ENCODE measurements around the gene CCDC12. TPM values are rescaled to one million over a fixed set of nuclear protein-coding genes. Genes with fewer than 3 reads are reported as not detected.

Gene CCDC12
- total RNA-seq, 1 experiment from 2014 or later: 46.5 TPM

DNA sequence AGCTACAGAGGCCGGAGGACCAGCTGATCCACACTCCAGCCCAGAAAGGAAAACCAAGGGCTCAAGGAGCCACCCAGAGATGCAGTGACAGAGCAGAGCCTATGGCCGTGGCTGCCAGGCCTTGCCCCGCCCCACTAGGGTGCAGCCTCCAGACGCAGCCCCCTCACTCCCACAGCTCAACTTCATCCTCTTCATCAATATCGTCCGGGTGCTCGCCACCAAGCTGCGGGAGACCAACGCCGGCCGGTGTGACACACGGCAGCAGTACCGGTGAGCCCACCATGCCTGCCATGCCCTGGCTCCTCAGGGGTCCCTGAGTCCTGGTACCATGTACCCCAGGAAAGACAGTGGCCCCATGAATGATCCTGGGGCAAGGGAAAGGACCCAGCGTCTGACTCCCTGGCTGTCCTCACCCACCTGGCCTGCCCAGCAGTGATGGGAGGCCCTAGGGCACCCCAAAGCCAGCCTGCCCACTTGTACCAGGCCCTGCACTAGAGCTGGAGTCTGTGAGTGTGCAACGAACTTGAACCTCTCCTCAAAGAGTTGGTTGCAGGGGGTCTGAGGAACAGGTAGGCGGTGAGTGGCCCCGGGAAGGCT, 74.9 kb downstream of the CCDC12 start (continued):
- TF ChIP-seq, protein P1, sequence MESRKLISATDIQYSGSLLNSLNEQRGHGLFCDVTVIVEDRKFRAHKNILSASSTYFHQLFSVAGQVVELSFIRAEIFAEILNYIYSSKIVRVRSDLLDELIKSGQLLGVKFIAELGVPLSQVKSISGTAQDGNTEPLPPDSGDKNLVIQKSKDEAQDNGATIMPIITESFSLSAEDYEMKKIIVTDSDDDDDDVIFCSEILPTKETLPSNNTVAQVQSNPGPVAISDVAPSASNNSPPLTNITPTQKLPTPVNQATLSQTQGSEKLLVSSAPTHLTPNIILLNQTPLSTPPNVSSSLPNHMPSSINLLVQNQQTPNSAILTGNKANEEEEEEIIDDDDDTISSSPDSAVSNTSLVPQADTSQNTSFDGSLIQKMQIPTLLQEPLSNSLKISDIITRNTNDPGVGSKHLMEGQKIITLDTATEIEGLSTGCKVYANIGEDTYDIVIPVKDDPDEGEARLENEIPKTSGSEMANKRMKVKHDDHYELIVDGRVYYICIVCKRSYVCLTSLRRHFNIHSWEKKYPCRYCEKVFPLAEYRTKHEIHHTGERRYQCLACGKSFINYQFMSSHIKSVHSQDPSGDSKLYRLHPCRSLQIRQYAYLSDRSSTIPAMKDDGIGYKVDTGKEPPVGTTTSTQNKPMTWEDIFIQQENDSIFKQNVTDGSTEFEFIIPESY (IDR thresholded peaks at IDR 0.05; ENCODE audit: extremely low read depth, insufficient replicate concordance, low read length): no peak
- TF ChIP-seq YY1 (IDR thresholded peaks at IDR 0.05; ENCODE audit: extremely low read depth, insufficient replicate concordance, low read depth, low read length) (no peak), TCF7L2 (IDR thresholded peaks at IDR 0.05; ENCODE audit: borderline replicate concordance, extremely low read depth, insufficient read depth, insufficient read length) (no peak), JUND (IDR thresholded peaks at IDR 0.05) (no peak), EZH2 (IDR thresholded peaks at IDR 0.05) (no peak), CEBPB (IDR thresholded peaks at IDR 0.05; ENCODE audit: low read depth) (no peak), ELF1 (IDR thresholded peaks at IDR 0.05; ENCODE audit: borderline replicate concordance, low read depth) (no peak)

DNA sequence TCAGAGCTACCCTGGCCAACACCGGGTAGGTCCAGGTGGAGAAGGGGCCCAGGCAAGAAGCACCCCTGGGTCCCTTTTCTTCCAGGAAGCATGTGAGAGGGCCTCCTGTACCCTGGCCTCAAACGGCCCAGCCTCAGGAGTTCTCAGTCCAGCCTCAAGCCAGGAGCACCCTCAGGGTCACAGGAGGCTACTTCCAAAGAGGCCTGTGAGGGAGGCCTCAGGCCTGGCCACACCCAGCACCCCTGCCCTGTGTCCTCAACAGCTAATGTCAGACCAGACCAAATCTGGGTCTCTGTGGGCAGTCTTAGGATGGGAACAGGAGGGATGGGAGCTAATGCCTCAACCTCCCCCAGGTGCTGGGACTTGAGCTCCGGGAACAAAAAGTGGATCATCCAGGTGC, 75.5 kb downstream of the CCDC12 start:
- ChIA-PET RAD21 (ENCODE audit: low non-redundant PET in 1 of 2, low total read pairs in 2 of 2, uncharacterized antibody in 2 of 2, unreplicated experiment in 2 of 2) (no interaction called here), CTCF (interaction anchor here (1.7 kb wide), 1 partner anchor 9 kb away, joined by 8 read pairs; no protein-coding TSS in a partner anchor), POLR2A (interaction anchor here (0.9 kb wide), 1 partner anchor 208 kb away, joined by 3 read pairs; the partner anchor contains the start of gene ALS2CL)
- H3K9me3 ChIP-seq (ENCODE audit: control insufficient read depth in 1 of 2, insufficient read depth in 1 of 2, low read depth in 1 of 2, low read length in 2 of 2): no peaks in the 10 kb centered on the region
- H3K27ac ChIP-seq (ENCODE audit: low read depth, low read length): no peak overlapping the region
- H3K9me2 ChIP-seq (ENCODE audit: insufficient read depth): no peaks in the 10 kb centered on the region
- H3K4me3 ChIP-seq (replicated peaks in 1 of 2; ENCODE audit: low read depth in 1 of 2, low read length in 2 of 2): no peak overlapping the region
- H3K79me2 ChIP-seq (ENCODE audit: insufficient read depth, low read length): no peaks in the 10 kb centered on the region
- no peaks in the 10 kb centered on the region for H3K27me3 ChIP-seq (ENCODE audit: insufficient read depth, low read length)
- TF ChIP-seq ZNF274 (IDR thresholded peaks at IDR 0.05; ENCODE audit: low read depth, low read length) (no peak), ELF1 (IDR thresholded peaks at IDR 0.05; ENCODE audit: borderline replicate concordance, low read depth) (no peak), EGR1 (IDR thresholded peaks at IDR 0.05; ENCODE audit: low read depth) (no peak), RAD21 (IDR thresholded peaks at IDR 0.05; ENCODE audit: low read depth) (no peak), JUND (IDR thresholded peaks at IDR 0.05) (no peak), ZFX (IDR thresholded peaks at IDR 0.05) (no peak), POLR2AphosphoS5 (IDR thresholded peaks at IDR 0.05; ENCODE audit: low read depth, low read length) (no peak)
- TF ChIP-seq, protein P2, sequence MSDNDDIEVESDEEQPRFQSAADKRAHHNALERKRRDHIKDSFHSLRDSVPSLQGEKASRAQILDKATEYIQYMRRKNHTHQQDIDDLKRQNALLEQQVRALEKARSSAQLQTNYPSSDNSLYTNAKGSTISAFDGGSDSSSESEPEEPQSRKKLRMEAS (IDR thresholded peaks at IDR 0.05): no peak
- TF ChIP-seq, protein P1 (IDR thresholded peaks at IDR 0.05; ENCODE audit: extremely low read depth, insufficient replicate concordance, low read length): no peak
- TF ChIP-seq, protein P3, sequence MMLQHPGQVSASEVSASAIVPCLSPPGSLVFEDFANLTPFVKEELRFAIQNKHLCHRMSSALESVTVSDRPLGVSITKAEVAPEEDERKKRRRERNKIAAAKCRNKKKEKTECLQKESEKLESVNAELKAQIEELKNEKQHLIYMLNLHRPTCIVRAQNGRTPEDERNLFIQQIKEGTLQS (IDR thresholded peaks at IDR 0.05): no peak
- TF ChIP-seq, protein P4, sequence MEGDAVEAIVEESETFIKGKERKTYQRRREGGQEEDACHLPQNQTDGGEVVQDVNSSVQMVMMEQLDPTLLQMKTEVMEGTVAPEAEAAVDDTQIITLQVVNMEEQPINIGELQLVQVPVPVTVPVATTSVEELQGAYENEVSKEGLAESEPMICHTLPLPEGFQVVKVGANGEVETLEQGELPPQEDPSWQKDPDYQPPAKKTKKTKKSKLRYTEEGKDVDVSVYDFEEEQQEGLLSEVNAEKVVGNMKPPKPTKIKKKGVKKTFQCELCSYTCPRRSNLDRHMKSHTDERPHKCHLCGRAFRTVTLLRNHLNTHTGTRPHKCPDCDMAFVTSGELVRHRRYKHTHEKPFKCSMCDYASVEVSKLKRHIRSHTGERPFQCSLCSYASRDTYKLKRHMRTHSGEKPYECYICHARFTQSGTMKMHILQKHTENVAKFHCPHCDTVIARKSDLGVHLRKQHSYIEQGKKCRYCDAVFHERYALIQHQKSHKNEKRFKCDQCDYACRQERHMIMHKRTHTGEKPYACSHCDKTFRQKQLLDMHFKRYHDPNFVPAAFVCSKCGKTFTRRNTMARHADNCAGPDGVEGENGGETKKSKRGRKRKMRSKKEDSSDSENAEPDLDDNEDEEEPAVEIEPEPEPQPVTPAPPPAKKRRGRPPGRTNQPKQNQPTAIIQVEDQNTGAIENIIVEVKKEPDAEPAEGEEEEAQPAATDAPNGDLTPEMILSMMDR (IDR thresholded peaks at IDR 0.05 in 2 of 3, conservative IDR thresholded peaks at IDR 0.05 in 1 of 3; ENCODE audit: borderline replicate concordance in 1 of 3, insufficient read depth in 1 of 3, low read depth in 2 of 3, low read length in 2 of 3): no peak
- H3K9ac ChIP-seq (ENCODE audit: low read length): no peak overlapping the region
- H3K4me2 ChIP-seq (ENCODE audit: low read length): no peak overlapping the region
- ATAC-seq (no peak), DNase-seq (ENCODE audit: low read depth, low spot score) (no peak)
- no peaks in the 10 kb centered on the region for H4K20me1 ChIP-seq (ENCODE audit: insufficient read depth)
- no peaks in the 10 kb centered on the region for H3K36me3 ChIP-seq (ENCODE audit: control insufficient read depth in 1 of 2, insufficient read depth in 2 of 2, low read length in 2 of 2)
- H3K4me1 ChIP-seq (ENCODE audit: control insufficient read depth in 1 of 2, insufficient read depth in 2 of 2, low read length in 2 of 2): peaks cover 0 to 11% of the 10 kb centered on the region in 2 experiments; a peak in 2 of 4 replicates
- no TSS peak for BruUV-seq (replicated peaks)
- intact Hi-C loops (cut with micrococcal nuclease): no loop called here
- H2AFZ ChIP-seq (ENCODE audit: low read depth, low read length, poor library complexity, severe bottlenecking): no peak overlapping the region
